Activated CD8-positive, alpha-beta memory T cell treated with anti-CD3 and anti-CD28 coated beads for 4 hours (primary cell): ENCODE results near the gene SLC35B3.
A peak's percentile ranks its signal among the peaks of the same experiment; 100 is the strongest.
"Not testable (repeated sequence)": the region's sequence is repeated elsewhere in the genome, so short reads cannot be mapped to it uniquely, and the experiment has no call there.

Experiments
- DNase-seq, 2 donors: peaks; one replicate each; pipeline ENCODE4 v3.0.0-alpha.2; 2020; ENCODE audit warnings: low read depth in 2 of 2

The SLC35B3 gene

DNA sequence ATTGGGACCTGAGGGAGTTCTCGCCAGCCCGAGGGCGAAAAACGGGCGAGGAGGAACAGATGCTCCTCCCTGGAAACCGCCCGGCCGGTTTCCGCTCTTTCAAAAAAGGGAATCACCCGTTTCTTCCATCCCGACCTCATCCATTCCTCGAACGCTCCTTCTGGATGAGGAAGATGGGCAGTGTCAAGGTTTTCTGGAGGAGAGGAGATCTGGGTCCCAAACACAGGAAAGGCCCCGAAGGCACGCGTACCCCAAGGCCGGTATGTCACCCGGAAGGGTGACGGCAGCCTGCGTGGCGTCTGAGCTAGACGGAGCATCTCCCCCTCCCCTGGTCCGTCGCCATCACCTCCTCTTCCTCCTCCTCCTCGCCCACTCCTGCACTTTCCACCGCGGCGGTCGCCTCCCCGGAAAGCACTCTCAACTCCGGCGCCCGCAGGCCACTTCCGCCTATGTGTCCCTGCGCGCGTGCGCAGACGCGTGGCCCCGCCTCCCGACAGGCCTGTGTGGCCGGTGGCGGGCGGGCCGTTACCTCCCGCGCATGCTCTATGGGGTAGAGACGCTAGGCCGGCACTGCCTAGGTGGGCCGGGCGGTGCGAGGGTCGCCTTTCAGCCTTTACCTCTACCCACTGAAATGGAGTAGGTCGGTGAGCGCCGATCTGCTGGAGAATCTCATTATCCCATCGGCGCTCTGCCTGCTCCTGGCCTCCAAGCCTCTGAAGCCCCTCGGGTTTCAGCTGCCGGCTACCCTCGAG is at the start of gene SLC35B3:
TSS of gene SLC35B3 (minus strand) at position 453 of the 752 bp plus-strand sequence.
- DNase-seq = peak; percentile 94 to 97

DNA sequence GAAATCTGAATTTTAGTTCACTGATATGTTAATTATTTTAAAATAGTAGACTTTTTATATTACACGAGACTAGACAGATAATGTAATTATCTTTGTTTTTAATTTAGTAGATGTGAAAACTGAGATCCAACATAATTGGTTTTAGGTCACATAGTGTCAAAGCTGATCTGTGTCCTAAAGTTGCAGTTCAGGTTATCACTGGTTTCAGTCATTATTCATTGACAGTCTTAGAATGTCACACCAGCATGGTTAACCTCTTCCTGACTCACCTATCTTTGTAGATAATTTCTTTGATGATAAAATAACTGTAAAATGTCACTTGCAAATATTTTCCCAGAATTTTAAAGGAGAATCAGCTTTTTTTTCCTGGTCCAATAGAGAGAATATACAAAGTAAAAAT is 48.3 kb upstream of the SLC35B3 start:
- no peak for DNase-seq

DNA sequence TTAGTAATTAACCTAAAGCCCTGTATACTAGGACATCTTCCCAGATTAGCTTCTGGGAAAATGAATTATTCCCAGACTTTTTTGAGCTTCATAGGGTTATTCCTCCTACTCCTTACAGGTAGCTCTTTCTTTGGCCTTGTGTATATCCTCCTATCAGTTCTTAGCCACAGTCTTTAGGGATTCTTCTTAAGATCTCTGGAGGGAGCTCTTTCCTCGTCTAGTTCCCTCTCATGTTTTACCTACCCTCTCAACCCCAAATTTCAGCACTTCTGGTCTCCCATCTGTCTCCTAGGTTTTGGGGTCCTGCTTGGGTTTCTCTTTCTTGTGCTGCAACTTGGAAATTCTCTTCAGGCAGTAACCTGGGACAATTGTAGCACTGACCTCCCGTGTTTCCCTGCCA is 46.4 kb upstream of the SLC35B3 start:
- no peak for DNase-seq

DNA sequence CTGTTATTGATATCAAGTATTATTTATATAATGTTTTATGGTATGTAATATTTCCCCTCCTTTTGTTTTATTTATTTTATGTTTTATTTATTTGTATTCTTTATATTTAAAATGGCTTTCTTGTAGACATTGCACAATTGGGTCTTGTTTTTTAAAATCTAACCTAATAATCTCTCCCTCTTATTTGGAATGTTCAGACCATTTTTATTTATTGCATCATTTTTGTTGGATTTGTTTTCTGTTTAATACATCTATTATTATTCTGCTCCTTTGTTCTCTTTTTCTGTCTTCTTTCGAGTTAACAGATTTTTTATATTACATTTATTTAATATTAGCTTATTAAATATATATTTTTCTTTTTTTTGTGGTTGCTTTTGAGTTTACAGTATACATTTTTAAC is 43.1 kb upstream of the SLC35B3 start:
- DNase-seq = no peak

DNA sequence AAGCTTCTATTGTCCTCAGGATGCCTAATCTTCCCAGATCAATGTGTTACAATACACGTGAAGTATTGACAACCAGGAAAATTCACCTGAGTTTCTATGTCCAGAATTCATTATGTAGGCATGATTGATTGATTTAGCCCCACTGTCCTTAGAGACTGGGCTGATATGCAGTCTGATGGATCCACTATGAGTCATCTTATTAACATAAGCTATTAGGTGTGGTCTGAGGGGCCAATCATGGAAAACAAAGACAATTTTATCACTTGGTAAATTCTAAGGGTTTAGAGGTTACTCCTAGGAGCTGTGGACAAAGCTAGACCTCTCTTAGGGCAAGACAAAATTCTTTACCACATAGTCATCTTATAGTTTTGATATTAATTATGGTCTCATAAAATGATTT is 41.3 kb upstream of the SLC35B3 start:
- no peak for DNase-seq

DNA sequence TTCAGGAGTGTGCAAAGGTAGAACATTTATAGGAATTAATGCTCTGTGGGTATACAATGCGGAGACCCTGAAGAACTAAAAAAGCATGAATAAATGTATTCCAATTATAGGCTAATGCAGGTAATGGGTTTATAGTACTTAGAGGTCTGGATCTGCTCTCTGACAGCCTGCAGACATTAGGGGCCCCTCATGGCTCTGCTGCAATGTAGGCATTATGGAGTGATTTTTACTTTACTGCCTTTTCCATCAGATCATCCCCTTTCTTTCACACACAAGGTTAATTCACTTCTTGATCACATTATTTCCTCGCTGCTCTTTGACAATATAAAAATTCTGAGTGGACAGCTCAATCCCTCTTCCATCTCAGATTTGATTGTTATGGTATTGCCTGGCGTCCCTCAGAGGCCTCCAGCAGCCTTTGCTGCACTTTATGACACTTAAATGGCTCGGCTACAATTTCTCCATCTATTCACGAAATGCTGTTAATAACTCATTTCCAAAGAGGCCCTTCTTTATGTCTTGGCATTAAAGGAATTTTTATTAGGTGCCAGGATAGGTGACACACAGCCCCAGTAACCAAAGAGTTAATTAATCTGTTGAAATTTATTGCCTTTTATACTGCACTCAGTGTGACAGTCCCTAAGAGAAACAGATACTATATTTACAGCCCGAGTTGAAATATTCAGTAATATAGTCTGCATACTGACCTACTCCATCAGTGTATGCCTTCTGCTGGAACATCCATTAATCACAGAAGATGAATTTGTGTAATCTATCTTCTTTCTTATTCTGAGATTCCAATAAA is 33.4 kb upstream of the SLC35B3 start:
- DNase-seq = no peak

DNA sequence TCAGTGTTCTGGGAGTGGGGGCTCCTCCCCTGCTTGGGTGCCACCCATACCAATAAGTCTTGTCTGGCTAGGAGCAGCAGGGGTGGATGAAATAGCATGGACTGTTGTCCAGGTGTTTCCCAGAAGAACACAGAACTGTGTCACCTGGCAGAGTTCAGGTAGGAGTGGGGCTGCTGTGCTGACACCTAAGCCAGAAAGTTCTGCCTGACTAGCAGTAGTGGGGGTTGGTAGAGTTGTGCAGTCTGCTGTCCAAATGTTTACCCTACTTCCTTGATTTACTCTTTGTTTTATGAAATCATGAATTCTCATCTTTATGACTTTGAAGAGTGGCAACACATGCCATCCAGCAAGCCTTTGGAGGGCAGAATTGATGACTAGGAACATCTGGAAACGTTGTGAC is 27.3 kb upstream of the SLC35B3 start:
- no peak for DNase-seq

DNA sequence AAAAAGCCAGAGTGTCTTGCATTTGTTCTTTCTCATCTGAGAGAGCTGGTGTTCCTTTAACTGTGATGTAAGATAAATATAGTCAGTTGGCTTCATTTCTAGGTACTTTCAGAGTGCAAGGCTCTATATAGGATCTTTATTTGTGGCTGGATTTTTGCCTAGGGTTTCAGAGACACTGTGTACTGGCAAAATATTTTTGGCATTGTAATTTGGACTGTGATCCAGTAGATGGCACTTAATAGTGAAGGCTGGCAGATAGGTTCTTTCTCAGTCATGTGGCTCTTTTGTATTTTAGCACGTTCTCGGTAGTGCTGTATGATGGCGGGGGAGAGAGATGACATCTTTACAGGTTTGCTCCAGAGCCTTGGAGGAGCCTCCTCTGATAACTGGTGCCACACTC is 26.8 kb upstream of the SLC35B3 start:
- no peak for DNase-seq

DNA sequence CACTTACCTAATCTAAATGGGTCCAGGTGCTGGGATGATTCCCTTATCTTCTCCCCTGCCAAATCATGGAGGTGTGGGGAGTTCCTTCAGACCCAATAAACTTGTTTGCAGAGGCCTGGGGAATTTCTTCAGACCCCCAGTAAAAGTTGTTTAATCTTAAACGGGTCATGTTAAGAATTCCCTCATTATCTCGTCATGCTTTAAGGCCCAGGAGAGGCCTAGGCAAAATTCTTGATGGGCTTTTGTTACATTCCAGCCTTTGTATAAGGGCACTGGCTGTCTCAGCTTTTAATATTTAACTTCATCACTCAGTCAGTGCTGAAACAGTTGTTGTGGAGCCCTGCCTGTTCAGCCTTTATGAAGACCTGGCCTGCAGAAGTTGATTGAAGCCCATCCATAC is 11.0 kb upstream of the SLC35B3 start:
- DNase-seq = no peak

DNA sequence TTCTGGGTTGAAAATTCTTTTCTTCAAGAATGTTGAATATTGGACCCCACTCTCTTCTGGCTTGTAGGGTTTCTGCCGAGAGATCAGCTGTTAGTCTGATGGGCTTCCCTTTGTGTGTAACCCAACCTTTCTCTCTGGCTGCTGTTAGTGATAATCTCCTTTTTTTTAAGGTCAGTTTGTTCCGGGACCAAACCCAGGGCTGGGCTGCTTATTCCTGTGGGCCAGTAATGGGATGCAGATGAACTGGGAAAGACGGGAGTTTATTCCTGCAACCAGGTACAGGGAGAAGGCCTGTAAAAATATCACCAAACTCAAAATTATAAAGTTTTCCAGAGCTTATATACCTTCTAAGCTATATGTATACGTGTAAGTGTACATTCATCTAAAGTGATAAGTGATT is 10.6 kb upstream of the SLC35B3 start:
- not testable (repeated sequence) for DNase-seq

DNA sequence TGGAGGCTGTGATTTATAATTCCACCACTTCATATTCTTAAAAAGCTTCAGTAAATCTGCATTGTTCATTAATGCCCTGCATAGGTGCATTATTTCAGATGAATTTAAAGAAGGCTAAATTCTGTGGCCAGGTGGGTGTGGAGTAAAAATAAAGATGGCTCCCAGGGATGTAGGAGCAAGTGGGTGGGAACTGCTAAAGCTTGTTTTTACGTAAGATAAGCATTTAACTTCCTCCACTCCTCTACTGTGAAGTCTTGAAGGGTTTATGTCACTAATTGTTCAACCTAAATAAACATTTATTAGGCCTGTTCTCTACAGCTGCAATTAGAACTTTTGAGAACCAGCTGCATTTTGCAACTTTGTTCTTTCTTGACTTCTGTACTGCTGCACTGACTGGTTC is 6.8 kb upstream of the SLC35B3 start:
- no peak for DNase-seq

DNA sequence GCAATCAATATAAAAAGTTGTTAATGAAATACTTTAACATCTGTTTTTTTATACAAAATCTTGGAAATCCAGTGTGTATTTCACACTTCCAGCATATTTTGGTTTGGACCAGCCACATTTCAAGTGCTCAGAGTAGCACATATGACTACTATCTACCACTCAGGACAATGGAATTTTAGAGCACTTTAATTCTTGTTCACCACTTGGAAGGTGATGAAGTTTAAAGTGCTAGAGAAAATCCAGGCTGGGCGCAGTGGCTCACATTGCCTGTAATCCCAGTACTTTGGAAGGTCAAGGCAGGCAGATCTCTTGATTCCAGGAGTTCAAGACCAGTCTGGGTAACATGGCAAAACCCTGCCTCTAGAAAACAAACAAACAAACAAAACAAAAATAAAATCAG is 6.1 kb upstream of the SLC35B3 start:
- DNase-seq = no peak

DNA sequence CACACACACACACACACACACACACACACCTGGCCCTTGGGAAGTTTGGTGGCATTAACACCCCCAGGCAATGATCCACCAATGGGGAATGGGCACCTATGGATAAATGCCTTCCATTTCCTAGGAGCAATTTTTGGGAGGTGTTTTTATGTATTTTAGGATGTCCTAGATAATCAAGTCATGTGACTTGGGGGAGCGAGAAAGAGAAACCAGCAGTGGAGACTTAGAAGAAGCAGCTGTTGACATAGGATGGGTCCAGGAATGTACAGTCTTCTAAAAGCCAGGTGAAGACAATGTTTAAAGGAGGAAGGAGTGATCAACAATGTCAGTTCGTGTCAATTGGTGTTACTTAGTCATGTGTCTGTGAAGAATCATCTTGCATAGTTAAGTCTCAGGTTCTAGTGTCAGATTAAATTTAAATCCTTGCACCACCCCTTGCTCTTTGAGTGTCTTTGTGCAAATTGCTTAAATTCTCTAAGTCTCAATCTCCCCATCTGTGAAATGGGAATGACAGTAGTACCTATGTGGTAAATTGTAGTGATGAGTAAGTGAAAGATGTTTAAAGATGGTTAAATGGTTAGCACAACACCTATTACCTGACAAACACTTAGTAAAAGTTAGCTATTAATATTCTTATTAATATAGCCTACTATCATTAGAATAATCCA is 4.4 kb upstream of the SLC35B3 start:
- DNase-seq = no peak

DNA sequence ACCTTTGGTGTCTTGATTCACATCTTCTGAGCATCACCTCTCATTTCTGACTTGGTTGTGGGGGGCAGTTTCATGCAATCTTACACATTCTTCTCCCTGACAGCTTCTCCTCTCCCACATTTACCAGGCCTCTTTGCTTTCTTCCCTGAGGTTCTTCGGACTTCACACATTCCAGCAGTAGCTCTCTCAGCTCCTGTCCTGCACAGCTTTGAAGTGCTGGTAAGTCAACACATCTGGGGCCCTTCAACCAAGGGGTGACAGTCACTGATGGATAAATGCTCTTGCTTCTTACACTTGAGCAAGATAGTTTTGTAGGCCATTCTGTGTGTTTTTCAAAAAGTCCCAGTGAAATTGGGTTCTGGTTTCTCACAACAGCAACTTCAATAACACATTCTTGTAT is 2.5 kb upstream of the SLC35B3 start:
- DNase-seq = no peak

DNA sequence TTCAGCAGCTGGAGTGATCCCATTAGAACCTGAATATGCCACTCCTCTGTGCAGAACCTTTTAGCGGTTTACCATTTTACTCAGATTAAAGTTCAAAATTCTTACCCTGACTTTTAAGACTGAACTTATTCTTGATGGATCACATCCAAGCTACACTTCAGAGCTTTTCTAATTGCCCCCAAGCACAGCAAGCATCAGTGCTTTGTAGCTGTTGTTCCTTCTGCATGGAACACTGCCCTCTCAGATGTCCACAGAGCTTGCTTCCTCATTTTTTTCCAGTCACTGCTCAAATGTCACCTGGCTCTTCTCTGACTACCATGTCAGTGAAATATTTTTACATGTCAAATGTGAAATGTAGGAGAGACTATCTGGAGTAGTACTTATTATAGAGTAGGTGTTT is 1.6 kb upstream of the SLC35B3 start:
- DNase-seq = no peak

DNA sequence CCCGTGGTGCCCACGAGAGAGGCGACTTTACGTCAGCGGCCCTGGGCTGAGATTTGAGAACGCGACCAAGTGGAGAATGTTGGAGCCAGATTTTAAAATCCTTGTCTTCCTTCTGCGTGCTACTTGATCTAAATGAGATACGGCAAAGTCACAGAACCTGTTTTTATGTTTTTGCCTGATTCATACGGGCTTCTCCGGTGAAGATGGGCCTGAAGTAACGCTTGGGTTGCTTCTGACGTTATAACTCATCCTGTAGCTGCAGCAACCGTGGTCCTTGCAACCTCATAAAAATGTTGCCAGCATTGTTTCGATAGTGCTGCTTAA is 462 bp upstream of the SLC35B3 start:
- DNase-seq = no peak

DNA sequence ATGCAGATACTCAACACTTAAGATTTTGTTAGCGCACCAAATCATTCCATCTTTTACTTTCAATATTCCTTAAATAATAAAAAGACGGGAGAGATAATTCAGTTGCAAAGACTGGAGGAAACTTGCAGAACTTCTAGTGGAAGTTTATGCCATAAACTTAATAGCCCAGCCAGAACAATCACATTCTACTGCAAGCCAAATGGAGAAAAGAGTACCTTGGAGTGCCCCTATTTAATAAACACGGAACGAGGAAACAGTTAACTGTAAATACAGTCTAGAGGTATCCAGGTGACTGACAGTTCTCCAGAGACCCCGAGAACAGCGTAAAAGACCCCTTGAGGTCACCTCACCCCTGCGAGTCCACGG is 635 bp downstream of the SLC35B3 start:
- DNase-seq = no peak

DNA sequence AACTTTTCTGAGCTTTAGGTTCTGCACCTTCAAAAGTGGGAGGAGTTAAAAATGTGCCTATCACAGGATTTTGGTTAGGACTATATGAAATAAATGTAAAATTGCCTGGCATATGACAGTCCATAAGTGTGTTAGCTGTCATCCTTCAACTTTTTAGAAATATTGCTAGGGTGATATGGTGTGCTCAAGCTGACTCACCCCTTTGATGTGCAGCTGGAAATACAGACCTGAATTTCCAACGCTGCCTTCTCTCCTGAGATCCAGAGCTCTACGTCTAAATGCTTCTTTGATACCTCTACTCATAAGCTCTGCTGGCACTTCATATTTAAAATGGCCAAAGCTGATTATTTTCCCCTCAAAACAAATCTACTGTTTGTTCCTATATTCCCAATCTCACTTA is 2.7 kb downstream of the SLC35B3 start:
- no peak for DNase-seq

DNA sequence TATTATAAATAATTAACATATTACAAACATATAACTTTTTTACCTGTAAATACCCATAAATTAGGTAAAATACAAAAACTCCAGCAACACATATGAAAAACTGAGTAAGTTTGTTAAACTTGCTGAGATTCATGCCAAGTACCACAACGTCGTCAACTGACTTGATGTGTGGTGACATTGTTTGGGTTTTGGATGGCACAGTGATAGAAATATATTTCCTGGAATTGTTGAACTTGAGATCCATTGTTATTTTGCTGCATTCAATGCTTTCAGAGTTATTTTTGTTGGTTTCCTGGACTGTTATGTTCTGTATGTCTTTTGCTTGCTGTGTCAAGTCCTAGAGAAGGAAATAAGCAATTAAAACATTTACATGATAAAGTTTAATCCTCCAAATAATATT is 5.5 kb downstream of the SLC35B3 start:
- DNase-seq = no peak

DNA sequence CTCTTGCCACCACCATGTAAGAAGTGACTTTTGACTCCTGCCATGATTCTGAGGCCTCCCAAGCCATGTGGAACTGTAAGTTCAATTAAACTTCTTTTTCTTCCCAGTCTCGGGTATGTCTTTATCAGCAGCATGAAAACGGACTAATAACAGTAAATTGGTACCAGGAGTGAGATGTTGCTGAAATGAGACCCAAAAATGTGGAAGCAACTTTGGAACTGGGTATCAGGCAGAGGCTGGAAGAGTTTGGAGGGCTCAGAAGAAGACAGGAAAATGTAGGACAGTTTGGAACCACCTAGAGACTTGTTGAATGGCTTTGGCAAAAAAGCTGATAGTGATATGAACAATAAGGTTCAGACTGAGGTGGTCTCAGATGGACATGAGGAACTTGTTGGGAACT is 8.8 kb downstream of the SLC35B3 start:
- DNase-seq = not testable (repeated sequence)

DNA sequence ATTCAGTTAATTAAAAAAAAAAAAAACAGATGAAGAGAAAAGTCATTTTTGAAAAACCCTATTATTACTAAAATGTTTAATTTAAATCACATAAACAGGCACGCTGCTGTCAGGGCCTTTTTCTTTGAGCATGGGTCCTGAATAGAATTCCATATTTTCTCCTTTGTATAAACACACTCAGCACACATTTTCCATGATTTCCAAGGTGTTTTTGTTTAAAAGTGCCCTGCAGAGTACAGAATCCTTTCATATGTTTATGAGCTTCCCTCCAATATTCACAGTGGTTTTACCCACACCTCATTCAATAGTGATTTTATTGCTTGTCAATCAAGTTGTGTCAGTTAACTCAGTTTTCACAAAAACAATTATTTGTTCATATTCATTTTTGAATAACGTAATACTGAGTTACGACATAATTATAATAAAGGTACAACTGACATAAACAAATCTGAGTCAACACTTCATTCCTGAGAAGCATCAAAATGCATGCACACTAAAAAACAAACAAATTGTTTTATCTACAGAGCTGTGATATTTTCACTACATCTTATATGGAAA is 15.2 kb downstream of the SLC35B3 start:
- no peak for DNase-seq

DNA sequence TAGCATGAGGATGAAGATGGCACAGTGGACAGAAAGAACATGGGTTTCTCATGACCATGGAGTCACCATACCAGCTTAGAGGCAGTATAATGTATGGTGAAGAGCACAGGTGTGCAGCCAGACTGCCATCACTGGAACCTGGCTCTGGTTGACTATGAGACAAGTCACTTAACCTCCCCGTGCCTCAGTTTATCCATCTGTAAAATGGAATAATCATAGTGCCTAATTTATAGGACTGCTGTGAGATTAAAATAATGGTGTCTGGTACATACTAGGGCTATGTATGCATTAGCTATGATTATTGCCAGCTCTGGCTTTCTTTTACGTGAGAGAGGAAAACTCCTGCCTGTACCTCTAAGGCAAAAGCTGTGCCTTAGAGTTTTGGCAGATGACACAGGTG is 19.4 kb downstream of the SLC35B3 start:
- no peak for DNase-seq

DNA sequence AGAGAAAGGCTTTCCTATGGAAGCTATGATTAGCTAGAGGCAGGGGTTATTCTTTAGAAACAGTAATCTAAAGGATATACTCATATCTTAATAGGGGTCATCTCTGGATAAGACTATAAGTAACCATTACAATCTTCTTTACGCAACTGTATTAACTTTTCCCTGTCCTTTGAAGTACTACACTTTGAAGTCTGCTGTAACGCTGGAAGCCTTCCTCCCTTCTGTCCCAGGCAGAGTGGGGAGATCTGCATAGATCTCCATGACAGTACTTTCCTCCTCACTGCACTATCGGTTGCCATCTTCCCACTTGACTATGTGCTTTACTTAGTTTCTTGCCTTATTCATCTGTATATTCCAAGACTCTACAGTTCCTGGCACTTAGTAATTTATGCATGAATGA is 20.1 kb downstream of the SLC35B3 start:
- no peak for DNase-seq
